Transverse colon (tissue), 4 donors: ENCODE measurements around the gene RPGRIP1.

Source experiments
- CTCF ChIP-seq, 5 experiments: fragments of 200-600 bp in 3 of 5; fragments of 450-650 bp in 2 of 5; sonication (generic) in 3 of 5; IDR thresholded peaks; 1 replicate in 2 of 5; 2 replicates in 3 of 5; pipeline ENCODE4 v1.5.1; 2016 to 2017; ENCODE audit warnings: antibody characterized with exemption in 5 of 5, inconsistent platforms in 3 of 5, mild to moderate bottlenecking in 2 of 5, moderate library complexity in 1 of 5
- EP300 ChIP-seq: sonication (generic); formaldehyde crosslinking; IDR thresholded peaks from one replicate; pipeline ENCODE4 v1.6.1; 2017; ENCODE audit warnings: antibody characterized with exemption, low read depth
- POLR2A ChIP-seq: fragments of 450-650 bp; IDR thresholded peaks from one replicate; pipeline ENCODE4 v1.6.1; 2016; ENCODE audit warnings: antibody characterized with exemption, mild to moderate bottlenecking, moderate library complexity
- POLR2AphosphoS5 ChIP-seq, 3 donors: sonication (generic); formaldehyde crosslinking; IDR thresholded peaks; one replicate each; pipeline ENCODE4 v1.6.1; 2016; ENCODE audit warnings: antibody characterized with exemption in 3 of 3

GRCh38 chr14:21238823-21239518 lies 40.9 kb upstream of the RPGRIP1 start:
- no peak for TF ChIP-seq CTCF (IDR thresholded peaks at IDR 0.05)
- no peak for TF ChIP-seq EP300
- TF ChIP-seq POLR2AphosphoS5 (IDR thresholded peaks at IDR 0.05) = no peak
- TF ChIP-seq POLR2A = no peak
